ENCODE data around the gene SCO2.

- no peak for TF ChIP-seq CTCF (IDR thresholded peaks at IDR 0.05; ENCODE audit: poor library complexity)
- no peak for TF ChIP-seq EZH2 (IDR thresholded peaks at IDR 0.05; ENCODE audit: borderline replicate concordance)
- TF ChIP-seq EZH2phosphoT487 (IDR thresholded peaks at IDR 0.05; ENCODE audit: low read depth, severe bottlenecking, unreplicated experiment), result no peak
Observed at GRCh38 chr22:50502096-50502495, 23.3 kb downstream of the SCO2 start.
